Osteocyte (in vitro differentiated cells): ENCODE data around the gene NRG3. TPM values are rescaled to one million over a fixed set of nuclear protein-coding genes. Genes with fewer than 3 reads are reported as not detected.

Experiments
- DNase-seq: peaks from one replicate; pipeline ENCODE4 v3.0.0; 2021; ENCODE audit warnings: mixed read lengths; ENCODE audit not compliant: unreplicated experiment; ENCODE audit errors: extremely low spot score
- H3K27ac Mint-ChIP-seq: one replicate; pipeline ENCODE4 v1.8.0; 2021; ENCODE audit warnings: mild to moderate bottlenecking, mixed read lengths; ENCODE audit not compliant: unreplicated experiment
- H3K27me3 Mint-ChIP-seq: one replicate; pipeline ENCODE4 v1.8.0; 2021; ENCODE audit warnings: mixed read lengths; ENCODE audit not compliant: unreplicated experiment
- H3K36me3 Mint-ChIP-seq: one replicate; pipeline ENCODE4 v1.8.0; 2021; ENCODE audit warnings: mixed read lengths; ENCODE audit not compliant: unreplicated experiment
- H3K4me1 Mint-ChIP-seq: one replicate; pipeline ENCODE4 v1.8.0; 2021; ENCODE audit warnings: mixed read lengths; ENCODE audit not compliant: unreplicated experiment
- H3K4me3 Mint-ChIP-seq: one replicate; pipeline ENCODE4 v1.8.0; 2021; ENCODE audit warnings: mild to moderate bottlenecking, moderate library complexity, mixed read lengths; ENCODE audit not compliant: unreplicated experiment
- H3K9me3 Mint-ChIP-seq: one replicate; pipeline ENCODE4 v1.8.0; 2021; ENCODE audit warnings: mixed read lengths; ENCODE audit not compliant: unreplicated experiment
- total RNA-seq: library from RNA; stranded (reverse); gene quantifications from 2 replicates; pipeline ENCODE4 v1.2.1, GENCODE V29; 2021
- TF ChIP-seq, protein P1 (sequence below): fragments of 200-600 bp; sonication (generic); IDR thresholded peaks from 2 replicates; pipeline ENCODE4 v1.5.0; 2021; ENCODE audit warnings: antibody characterized with exemption, mild to moderate bottlenecking, moderate library complexity

Gene NRG3
- total RNA-seq, 1 donor from 2014 or later: not detected

DNA sequence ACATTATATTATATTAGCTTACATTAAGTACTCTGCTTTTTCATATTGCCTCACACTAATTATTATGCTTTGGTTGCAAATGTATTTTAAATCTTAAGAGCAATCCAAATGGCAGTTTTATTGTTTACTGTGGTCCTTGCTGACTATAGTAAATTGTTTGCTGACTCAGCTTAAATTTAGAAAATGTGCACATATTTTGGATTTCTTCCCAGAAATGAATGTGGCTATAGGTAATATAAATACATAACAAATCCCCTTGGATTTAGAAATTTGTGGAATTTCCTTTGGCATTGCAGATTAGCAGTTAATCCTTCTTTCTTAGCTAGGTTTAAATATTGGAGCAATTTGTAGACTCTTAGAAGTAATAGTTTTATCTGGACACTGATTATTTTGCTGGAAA lies 565.8 kb downstream of the NRG3 start:
- TF ChIP-seq, protein P1, sequence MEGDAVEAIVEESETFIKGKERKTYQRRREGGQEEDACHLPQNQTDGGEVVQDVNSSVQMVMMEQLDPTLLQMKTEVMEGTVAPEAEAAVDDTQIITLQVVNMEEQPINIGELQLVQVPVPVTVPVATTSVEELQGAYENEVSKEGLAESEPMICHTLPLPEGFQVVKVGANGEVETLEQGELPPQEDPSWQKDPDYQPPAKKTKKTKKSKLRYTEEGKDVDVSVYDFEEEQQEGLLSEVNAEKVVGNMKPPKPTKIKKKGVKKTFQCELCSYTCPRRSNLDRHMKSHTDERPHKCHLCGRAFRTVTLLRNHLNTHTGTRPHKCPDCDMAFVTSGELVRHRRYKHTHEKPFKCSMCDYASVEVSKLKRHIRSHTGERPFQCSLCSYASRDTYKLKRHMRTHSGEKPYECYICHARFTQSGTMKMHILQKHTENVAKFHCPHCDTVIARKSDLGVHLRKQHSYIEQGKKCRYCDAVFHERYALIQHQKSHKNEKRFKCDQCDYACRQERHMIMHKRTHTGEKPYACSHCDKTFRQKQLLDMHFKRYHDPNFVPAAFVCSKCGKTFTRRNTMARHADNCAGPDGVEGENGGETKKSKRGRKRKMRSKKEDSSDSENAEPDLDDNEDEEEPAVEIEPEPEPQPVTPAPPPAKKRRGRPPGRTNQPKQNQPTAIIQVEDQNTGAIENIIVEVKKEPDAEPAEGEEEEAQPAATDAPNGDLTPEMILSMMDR: no peak
- no peaks in the 10 kb centered on the region for H3K36me3 Mint-ChIP-seq
- H3K27ac Mint-ChIP-seq: no peak overlapping the region
- peaks cover 17% of the 10 kb centered on the region for H3K9me3 Mint-ChIP-seq
- DNase-seq: no peak
- no peak overlapping the region for H3K4me3 Mint-ChIP-seq
- no peaks in the 10 kb centered on the region for H3K4me1 Mint-ChIP-seq
- H3K27me3 Mint-ChIP-seq: no peaks in the 10 kb centered on the region

DNA sequence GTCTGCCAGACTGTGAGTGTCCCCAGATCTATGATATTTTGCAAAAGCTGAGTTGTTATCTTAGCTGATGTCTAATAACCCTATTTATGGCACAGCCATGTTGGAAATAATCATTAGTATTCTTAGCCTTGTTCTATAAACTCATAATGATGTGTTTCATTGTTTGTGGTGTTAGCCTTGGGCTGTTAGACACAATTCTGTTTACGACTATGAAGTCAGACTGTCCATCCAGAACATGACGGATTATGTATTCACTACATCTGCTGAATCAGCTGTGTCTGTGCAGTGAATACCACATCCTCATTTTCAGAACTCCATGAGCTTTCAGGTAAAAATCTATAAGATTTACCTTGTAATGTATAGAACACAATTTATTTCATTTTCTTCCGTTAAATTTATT lies 577.1 kb downstream of the NRG3 start:
- peaks cover 16% of the 10 kb centered on the region for H3K9me3 Mint-ChIP-seq
- H3K27ac Mint-ChIP-seq: no peak overlapping the region
- DNase-seq: no peak
- H3K27me3 Mint-ChIP-seq: no peaks in the 10 kb centered on the region
- H3K36me3 Mint-ChIP-seq: no peaks in the 10 kb centered on the region
- no peaks in the 10 kb centered on the region for H3K4me1 Mint-ChIP-seq
- TF ChIP-seq, protein P1: no peak
- H3K4me3 Mint-ChIP-seq: no peak overlapping the region

DNA sequence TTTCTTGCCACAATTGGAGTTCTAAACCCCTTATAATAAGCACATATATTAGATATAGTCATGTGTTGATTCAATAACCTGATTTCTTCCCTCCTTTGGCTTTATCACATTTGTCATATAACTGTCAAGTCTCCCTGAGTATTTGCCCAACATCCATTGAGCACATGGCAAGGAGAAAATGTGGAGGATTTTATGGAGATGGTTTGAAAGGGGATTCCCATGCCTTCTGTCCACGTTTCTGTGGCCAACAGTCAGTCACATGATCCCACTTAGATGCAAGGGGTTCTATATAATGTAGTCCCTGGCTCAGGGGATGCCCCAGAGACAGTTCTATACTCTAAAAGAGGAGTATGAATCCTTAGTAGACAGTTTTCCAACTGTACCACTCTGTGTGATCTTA lies 577.7 kb downstream of the NRG3 start:
- TF ChIP-seq, protein P1: no peak
- Mint-ChIP-seq H3K9me3 (peaks cover 16% of the 10 kb centered on the region), H3K4me3 (no peak overlapping the region), H3K36me3 (no peaks in the 10 kb centered on the region), H3K27ac (no peak overlapping the region), H3K4me1 (no peaks in the 10 kb centered on the region), H3K27me3 (no peaks in the 10 kb centered on the region)
- no peak for DNase-seq

DNA sequence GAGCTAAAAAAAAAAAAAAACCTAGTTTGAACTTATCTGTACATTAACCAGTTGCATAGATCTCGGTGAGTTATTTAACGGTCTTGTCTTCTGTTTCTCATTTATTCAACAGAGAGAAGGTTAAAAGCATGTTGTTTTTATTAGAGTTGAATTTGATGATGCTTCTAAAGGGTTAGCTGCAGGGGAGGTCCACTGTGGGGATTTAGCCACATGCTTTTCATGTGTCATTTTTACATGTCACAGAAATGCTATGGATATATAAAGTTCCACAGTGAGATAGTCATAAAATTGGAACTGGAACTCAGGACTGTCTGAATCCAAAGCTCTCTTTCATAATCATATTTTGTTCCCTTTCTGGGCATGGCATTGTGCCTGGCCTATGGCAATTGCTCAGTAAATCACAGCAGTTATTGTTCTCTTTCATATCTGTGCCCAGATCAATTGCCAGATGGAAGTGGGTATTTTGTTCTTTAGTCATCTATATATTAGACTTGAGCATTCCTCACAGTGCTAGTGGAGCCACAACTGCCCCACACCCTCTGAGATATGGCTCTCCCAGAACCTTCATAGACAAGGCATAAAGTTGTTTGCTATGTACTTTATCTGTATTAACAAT lies 578.8 kb downstream of the NRG3 start:
- Mint-ChIP-seq H3K27me3 (no peaks in the 10 kb centered on the region), H3K9me3 (peaks cover 22% of the 10 kb centered on the region), H3K27ac (no peak overlapping the region), H3K4me3 (no peak overlapping the region), H3K4me1 (no peaks in the 10 kb centered on the region), H3K36me3 (no peaks in the 10 kb centered on the region)
- no peak for DNase-seq
- TF ChIP-seq, protein P1: no peak

DNA sequence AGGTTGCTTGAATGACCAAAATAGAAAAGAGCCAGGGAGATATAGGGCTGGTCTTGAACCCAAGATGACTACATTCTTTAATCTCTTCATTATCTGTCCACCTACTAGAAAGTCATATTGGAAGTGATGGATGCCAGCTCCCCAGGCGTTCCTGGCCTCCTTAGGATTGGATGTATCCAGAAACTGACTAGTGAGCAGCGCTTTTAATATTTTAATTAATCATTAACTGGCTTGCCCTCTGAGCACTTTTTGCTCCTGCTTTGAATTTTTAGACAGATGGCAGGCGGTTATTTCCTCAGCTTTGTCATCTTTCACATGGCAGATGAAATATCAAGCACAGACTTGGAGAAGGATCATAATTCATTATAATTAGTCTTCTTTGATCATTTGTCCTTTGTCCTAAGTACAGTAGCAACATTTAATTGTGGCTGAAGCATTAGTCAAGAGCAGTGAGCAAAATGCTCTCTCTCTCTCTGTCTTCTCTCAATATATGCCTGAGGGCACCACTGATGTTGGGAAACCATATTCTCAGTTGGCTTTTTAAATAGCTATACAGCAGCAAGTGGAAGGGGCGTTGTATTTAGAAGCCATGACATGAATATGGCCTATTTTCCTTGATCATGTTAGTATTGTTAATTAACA lies 588.0 kb downstream of the NRG3 start:
- no peak for DNase-seq
- Mint-ChIP-seq H3K27ac (no peak overlapping the region), H3K27me3 (no peaks in the 10 kb centered on the region), H3K36me3 (no peaks in the 10 kb centered on the region), H3K4me1 (no peaks in the 10 kb centered on the region), H3K9me3 (peaks cover 40% of the 10 kb centered on the region), H3K4me3 (no peak overlapping the region)
- TF ChIP-seq, protein P1: no peak
